Stomach (tissue), 19 donors: Measurements from ENCODE around the gene SIGLEC8. TPM values are rescaled to one million over a fixed set of nuclear protein-coding genes. Genes with fewer than 3 reads are reported as not detected.
A peak's percentile ranks its signal among the peaks of the same experiment; 100 is the strongest.

ENCODE experiments used
- DNase-seq, 2 donors: peaks; one replicate each; pipeline versions ENCODE4 v3.0.0 to v3.0.0-alpha.2; 2013 to 2019
- H3K27ac ChIP-seq, 5 donors: fragments of 200-600 bp in 4 of 5; sonication (generic) in 4 of 5; one replicate each; pipeline ENCODE4 v1.5.1; 2013 to 2019; ENCODE audit warnings: mild to moderate bottlenecking in 1 of 5, moderate library complexity in 1 of 5
- H3K27me3 ChIP-seq, 3 donors: fragments of 200-600 bp; sonication (generic); one replicate each; pipeline ENCODE4 v1.5.1; 2017 to 2019; ENCODE audit warnings: mixed run types in 1 of 3
- H3K36me3 ChIP-seq, 4 donors: fragments of 200-600 bp; sonication (generic); 1 replicate in 3 of 4; 2 replicates in 1 of 4; pipeline ENCODE4 v1.5.1; 2016 to 2019
- H3K4me1 ChIP-seq, 4 donors: fragments of 200-600 bp; sonication (generic); one replicate each; pipeline ENCODE4 v1.5.1; 2016 to 2019
- H3K4me3 ChIP-seq, 4 donors: fragments of 200-600 bp; sonication (generic) in 3 of 4; one replicate each; pipeline ENCODE4 v1.5.1; 2016 to 2019; ENCODE audit warnings: mild to moderate bottlenecking in 1 of 4
- H3K9me3 ChIP-seq, 4 donors: fragments of 200-600 bp; sonication (generic); one replicate each; pipeline ENCODE4 v1.5.1; 2016 to 2019
- EP300 ChIP-seq: sonication (generic); formaldehyde crosslinking; IDR thresholded peaks from one replicate; pipeline ENCODE4 v1.6.1; 2017; ENCODE audit warnings: antibody characterized with exemption
- POLR2A ChIP-seq, 4 donors: fragments of 450-650 bp; IDR thresholded peaks; one replicate each; pipeline ENCODE4 v1.6.1; 2016; ENCODE audit warnings: antibody characterized with exemption in 4 of 4, control low read depth in 2 of 4, mild to moderate bottlenecking in 1 of 4, moderate library complexity in 1 of 4
- POLR2AphosphoS5 ChIP-seq, 3 donors: sonication (generic); formaldehyde crosslinking; IDR thresholded peaks; one replicate each; pipeline ENCODE4 v1.6.1; 2016; ENCODE audit warnings: antibody characterized with exemption in 3 of 3
- WGBS, 5 donors: extraction: QIAGEN DNeasy Blood & Tissue Kit in 3 of 5; methylation state at CpG; one replicate each; pipeline versions ENCODE4 v1.1.5 to v1.1.7; 2013 to 2018; 5-methylcytosine and 5-hydroxymethylcytosine counted together
- intact Hi-C: fragments of 100-400 bp; cut with DNase I; formaldehyde crosslinking; loops from one replicate; pipeline ENCODE4 v1.15.1; 2023; ENCODE audit warnings: low total_unique reads
- long read RNA-seq, 10 donors: transcript quantifications; one replicate each; lab custom pipeline, GENCODE V29; 2026
- polyA plus RNA-seq, 3 donors: library from polyadenylated mRNA; stranded (reverse); fragments of 200-250 nt; gene quantifications; one replicate each; pipeline ENCODE4 v1.2.3, GENCODE V29; 2013
- total RNA-seq, 5 donors: library from RNA; depleted of rRNA; stranded (reverse); fragments of >200 nt; gene quantifications; one replicate each; pipeline versions ENCODE4 v1.1.0 to v1.2.3, GENCODE V29; 2014 to 2016
- TF ChIP-seq, protein P1 (sequence below), 7 experiments: fragments of 450-650 bp in 4 of 7; fragments of 200-600 bp in 3 of 7; sonication (generic) in 3 of 7; IDR thresholded peaks; one replicate each; pipeline ENCODE4 v1.5.1; 2016 to 2019; ENCODE audit warnings: antibody characterized with exemption in 7 of 7, control low read depth in 2 of 7, mild to moderate bottlenecking in 1 of 7
- donor health status: healthy with polysubstance abuse.
- donor health status: Bipolar disorder and iron deficiency.
- donor health status: healthy.

SIGLEC8 gene
- total RNA-seq, result 1 to 10 TPM in 2 of 5 donors, not detected in 3; 1.1 to 2.3 TPM
- polyA plus RNA-seq, result 1 to 10 TPM in 1 of 3 donors, under 1 TPM in 2; 0.20 to 1.1 (median 0.56) TPM
- long read RNA-seq, donor 1, result 0 reads
- long read RNA-seq, donor 2, partial matches to known transcripts, result 0 of 1 reads
- long read RNA-seq, donor 2, other reads (novel, unspliced or antisense), result 0 of 1 reads
- long read RNA-seq, donor 3, result 0 reads
- long read RNA-seq, donor 4, result 0 reads
- long read RNA-seq, donor 5, result 0 reads
- long read RNA-seq, donor 6, result 0 reads
- long read RNA-seq, donor 7, result 0 reads
- long read RNA-seq, donor 8, result 0 reads
- long read RNA-seq, donor 9, result 0 reads
- long read RNA-seq, donor 10, result 0 reads

GRCh38 chr19:51458051-51458645 is at the start of gene SIGLEC8:
Gene SIGLEC8 (minus strand): TSS chr19:51458454. CDS start chr19:51458387, 67 bp downstream.
- Histone ChIP-seq H3K27me3 (peaks cover 0 to 86% (median 22%) of the 10 kb centered on the region in 3 donors), H3K4me1 (peaks cover 0 to 14% (median 0%) of the 10 kb centered on the region in 4 donors), H3K36me3 (no peaks in the 10 kb centered on the region), H3K4me3 (no peak within 1 kb of the TSS), H3K9me3 (no peaks in the 10 kb centered on the region), H3K27ac (peak within 1 kb of the TSS in 2 of 5 donors; percentile 5 to 46)
- 62 to 70% (median 67%) methylated on average over 10 of the region's 10 CpGs for WGBS, 5 donors
- DNase-seq, result peak in 1 of 2 donors; percentile 17
- intact Hi-C loops, result no loop called here
- TF ChIP-seq EP300 (no peak), POLR2A (IDR thresholded peaks at IDR 0.05) (no peak), POLR2AphosphoS5 (IDR thresholded peaks at IDR 0.05) (no peak)
- TF ChIP-seq, protein P1, sequence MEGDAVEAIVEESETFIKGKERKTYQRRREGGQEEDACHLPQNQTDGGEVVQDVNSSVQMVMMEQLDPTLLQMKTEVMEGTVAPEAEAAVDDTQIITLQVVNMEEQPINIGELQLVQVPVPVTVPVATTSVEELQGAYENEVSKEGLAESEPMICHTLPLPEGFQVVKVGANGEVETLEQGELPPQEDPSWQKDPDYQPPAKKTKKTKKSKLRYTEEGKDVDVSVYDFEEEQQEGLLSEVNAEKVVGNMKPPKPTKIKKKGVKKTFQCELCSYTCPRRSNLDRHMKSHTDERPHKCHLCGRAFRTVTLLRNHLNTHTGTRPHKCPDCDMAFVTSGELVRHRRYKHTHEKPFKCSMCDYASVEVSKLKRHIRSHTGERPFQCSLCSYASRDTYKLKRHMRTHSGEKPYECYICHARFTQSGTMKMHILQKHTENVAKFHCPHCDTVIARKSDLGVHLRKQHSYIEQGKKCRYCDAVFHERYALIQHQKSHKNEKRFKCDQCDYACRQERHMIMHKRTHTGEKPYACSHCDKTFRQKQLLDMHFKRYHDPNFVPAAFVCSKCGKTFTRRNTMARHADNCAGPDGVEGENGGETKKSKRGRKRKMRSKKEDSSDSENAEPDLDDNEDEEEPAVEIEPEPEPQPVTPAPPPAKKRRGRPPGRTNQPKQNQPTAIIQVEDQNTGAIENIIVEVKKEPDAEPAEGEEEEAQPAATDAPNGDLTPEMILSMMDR (IDR thresholded peaks at IDR 0.05), result no peak

DNA sequence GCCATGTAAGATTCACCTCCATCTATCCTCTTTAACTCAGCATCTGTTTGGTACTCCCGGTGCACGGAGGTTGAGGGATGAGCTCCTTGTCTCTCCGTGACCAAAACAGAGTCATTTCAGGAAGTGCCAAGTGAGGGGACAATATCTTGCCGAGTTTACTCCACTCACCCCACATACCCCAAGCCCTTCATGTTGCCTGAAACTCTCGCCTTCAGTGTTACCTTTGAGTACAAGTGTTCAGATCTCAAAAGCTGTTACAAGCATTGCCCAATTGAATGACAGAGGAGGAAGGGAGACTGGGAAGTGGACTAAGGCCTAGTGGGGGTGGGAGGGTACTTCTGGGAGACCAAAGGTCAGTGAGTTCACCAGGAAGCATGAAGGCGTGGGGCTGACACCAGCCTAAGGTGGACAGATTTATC is 49.4 kb upstream of the SIGLEC8 start:
- H3K4me3 ChIP-seq, result no peak overlapping the region
- peaks cover 0 to 33% (median 0%) of the 10 kb centered on the region in 3 donors for H3K27me3 ChIP-seq
- DNase-seq, result no peak
- intact Hi-C loops, result no loop called here
- peaks cover 0 to 12% (median 3%) of the 10 kb centered on the region in 4 donors for H3K9me3 ChIP-seq
- TF ChIP-seq EP300 (no peak), POLR2AphosphoS5 (IDR thresholded peaks at IDR 0.05) (no peak), POLR2A (IDR thresholded peaks at IDR 0.05) (no peak)
- TF ChIP-seq, protein P1 (IDR thresholded peaks at IDR 0.05), result no peak
- H3K4me1 ChIP-seq, result no peaks in the 10 kb centered on the region
- WGBS, 5 donors, result 46 to 67% (median 60%) methylated on average over 6 of the region's 6 CpGs
- no peaks in the 10 kb centered on the region for H3K36me3 ChIP-seq
- H3K27ac ChIP-seq, result no peak overlapping the region

- no peak for TF ChIP-seq EP300
- no peak for DNase-seq
- H3K4me3 ChIP-seq, result no peak overlapping the region
- peaks cover 0 to 12% (median 3%) of the 10 kb centered on the region in 4 donors for H3K9me3 ChIP-seq
- no peaks in the 10 kb centered on the region for H3K36me3 ChIP-seq
- H3K4me1 ChIP-seq, result no peaks in the 10 kb centered on the region
- 43 to 59% (median 50%) methylated on average over 3 of the region's 3 CpGs for WGBS, 5 donors
- H3K27me3 ChIP-seq, result peaks cover 0 to 31% (median 0%) of the 10 kb centered on the region in 3 donors
- intact Hi-C loops, result no loop called here
- no peak overlapping the region for H3K27ac ChIP-seq
These were observed 48.9 kb upstream of the SIGLEC8 start for GRCh38 chr19:51507192-51507591.

- Histone ChIP-seq H3K36me3 (no peaks in the 10 kb centered on the region), H3K27ac (no peak overlapping the region), H3K27me3 (peaks cover 0 to 22% (median 0%) of the 10 kb centered on the region in 3 donors), H3K4me3 (no peak overlapping the region), H3K4me1 (no peaks in the 10 kb centered on the region), H3K9me3 (peaks cover 0 to 12% (median 3%) of the 10 kb centered on the region in 4 donors)
- 30 to 40% (median 34%) methylated on average over 3 of the region's 3 CpGs for WGBS, 5 donors
- TF ChIP-seq, protein P1 (IDR thresholded peaks at IDR 0.05), result no peak
- TF ChIP-seq POLR2A (IDR thresholded peaks at IDR 0.05) (no peak), EP300 (no peak), POLR2AphosphoS5 (IDR thresholded peaks at IDR 0.05) (no peak)
- intact Hi-C loops, result no loop called here
- no peak for DNase-seq
These were observed 47.6 kb upstream of the SIGLEC8 start for GRCh38 chr19:51505904-51506303.
